ENCODE data around the gene RFTN1. TPM values are rescaled to one million over a fixed set of nuclear protein-coding genes. Genes with fewer than 3 reads are reported as not detected.

The RFTN1 gene
- total and polyA plus RNA-seq, 2 of the 8 experiments (the other 6 are each of a cell fraction or from before 2014, with no cell fraction given): 4.6 to 6.7 TPM

DNA sequence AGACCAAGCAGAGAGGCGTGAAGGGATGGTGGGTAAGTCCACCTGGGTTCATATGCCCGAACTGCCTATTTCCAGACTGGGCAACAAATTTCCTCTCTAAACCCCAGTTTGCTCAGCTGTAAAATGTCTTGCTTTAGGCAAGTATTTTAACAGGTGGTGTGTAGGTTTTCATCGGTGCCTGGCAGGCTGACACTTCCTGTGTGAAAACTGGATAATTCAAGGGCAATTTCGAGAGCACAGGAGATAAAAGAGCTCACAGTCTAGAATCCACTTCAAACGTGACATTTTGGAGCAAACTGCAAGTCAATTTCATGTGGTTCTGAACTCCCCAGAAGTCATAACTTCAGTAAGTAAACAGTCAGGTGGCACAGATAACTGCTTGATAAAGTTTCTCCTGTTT is 136.3 kb downstream of the RFTN1 start:
- H3K18ac ChIP-seq (ENCODE audit: extremely low read depth, low read length): no peak overlapping the region
- no peak overlapping the region for H3K4ac ChIP-seq (replicated peaks; ENCODE audit: insufficient read length, low read depth, low read length)
- no peak overlapping the region for H2AFZ ChIP-seq (ENCODE audit: low read length)
- H2BK20ac ChIP-seq (ENCODE audit: low read length): no peak overlapping the region
- H3K27me3 ChIP-seq (replicated peaks in 1 of 4; ENCODE audit: control insufficient read depth in 3 of 4, extremely low read depth in 1 of 4, insufficient read depth in 3 of 4, low read length in 3 of 4): no peaks in the 10 kb centered on the region
- H3K79me2 ChIP-seq (ENCODE audit: control insufficient read depth in 1 of 2, insufficient read depth in 2 of 2, low read length in 2 of 2): no peaks in the 10 kb centered on the region
- no peak overlapping the region for H2BK12ac ChIP-seq (ENCODE audit: low read depth, low read length)
- no peak overlapping the region for H4K91ac ChIP-seq (replicated peaks; ENCODE audit: insufficient read length, low read length)
- H4K8ac ChIP-seq (ENCODE audit: extremely low read depth, insufficient read depth, low read length): no peak overlapping the region
- H3K14ac ChIP-seq (ENCODE audit: insufficient read length): no peak overlapping the region
- no peaks in the 10 kb centered on the region for H4K20me1 ChIP-seq (replicated peaks in 1 of 2; ENCODE audit: control insufficient read depth in 1 of 2, insufficient read depth in 2 of 2, low read length in 2 of 2)
- no peak overlapping the region for H2BK120ac ChIP-seq (replicated peaks; ENCODE audit: low read depth, low read length)
- H3K4me1 ChIP-seq (replicated peaks in 1 of 4; ENCODE audit: control insufficient read depth in 3 of 4, insufficient read depth in 4 of 4, low read length in 3 of 4): no peaks in the 10 kb centered on the region
- no peak overlapping the region for H3K23ac ChIP-seq (ENCODE audit: insufficient read length)
- H3K79me1 ChIP-seq (ENCODE audit: low read depth, low read length): no peaks in the 10 kb centered on the region
- H3K27ac ChIP-seq (ENCODE audit: low read depth, low read length): no peak overlapping the region
- H2AK5ac ChIP-seq (ENCODE audit: low read depth, low read length): no peak overlapping the region
- H2BK15ac ChIP-seq (ENCODE audit: low read length): no peak overlapping the region
- H3K36me3 ChIP-seq (ENCODE audit: control insufficient read depth in 2 of 4, insufficient read depth in 4 of 4, low read length in 3 of 4): no peaks in the 10 kb centered on the region
- POLR2A ChIA-PET (ENCODE audit: partially characterized antibody): no interaction called here
- no peak overlapping the region for H3K9ac ChIP-seq (replicated peaks in 1 of 4; ENCODE audit: extremely low read depth in 1 of 4, low read depth in 3 of 4, low read length in 3 of 4)
- no peak overlapping the region for H3K56ac ChIP-seq (replicated peaks; ENCODE audit: insufficient read length, low read depth, low read length)
- peaks cover 2 to 5% of the 10 kb centered on the region in 2 experiments; a peak in 3 of 4 replicates for H3K9me3 ChIP-seq (ENCODE audit: insufficient read depth in 2 of 2, low read depth in 1 of 2, low read length in 1 of 2)
- H3K4me3 ChIP-seq (ENCODE audit: extremely low read depth in 1 of 4, insufficient read depth in 2 of 4, low read depth in 3 of 4, low read length in 4 of 4): no peak overlapping the region
- H3K23me2 ChIP-seq (ENCODE audit: low read depth, low read length): no peaks in the 10 kb centered on the region
- H3K4me2 ChIP-seq (ENCODE audit: insufficient read depth in 1 of 2, low read depth in 2 of 2, low read length in 2 of 2): no peak overlapping the region
- WGBS, 2 experiments (ENCODE audit: extremely low coverage in 1 of 2, insufficient coverage in 1 of 2, insufficient read length in 1 of 2, insufficient replicate concordance in 2 of 2, low coverage in 1 of 2, low lambda C conversion rate in 2 of 2, missing lambda C conversion rate in 1 of 2): 88% methylated on average over 5 of the region's 5 CpGs; no CpG with 5 or more reads in 1 of the 2 experiments
- no peak overlapping the region for H4K5ac ChIP-seq (ENCODE audit: insufficient read length, low read depth, low read length)
- DNase-seq (ENCODE audit: low read depth in 1 of 2, low spot score in 2 of 2) (no peak), FAIRE-seq (no peak)
- H2BK5ac ChIP-seq (ENCODE audit: low read depth, low read length): no peak overlapping the region
- CTCF ChIA-PET (ENCODE audit: partially characterized antibody): interaction anchor here (0.6 to 2.0 kb wide), 3 partner anchors 10 to 25 kb away, joined by 3 to 8 read pairs (median 7); no protein-coding TSS in a partner anchor

Data from H1 (cell line).